Right cardiac atrium (tissue), 5 donors: ENCODE measurements around the gene SAMD4B. TPM values are rescaled to one million over a fixed set of nuclear protein-coding genes. Genes with fewer than 3 reads are reported as not detected.
A peak's percentile ranks its signal among the peaks of the same experiment; 100 is the strongest.

Source experiments
- ATAC-seq, 2 donors: fragments of 200-7000 bp; cut with Tn5 transposase; one replicate each; pipeline versions ENCODE4 v1.8.0 to v1.9.1; 2020; ENCODE audit warnings: moderate library complexity in 2 of 2, mild to moderate bottlenecking in 1 of 2
- DNase-seq, 3 donors: peaks; one replicate each; pipeline ENCODE4 v3.0.0-alpha.2; 2020
- H3K27ac ChIP-seq: one replicate; pipeline ENCODE4 v1.5.1; 2013; ENCODE audit warnings: mild to moderate bottlenecking, low read length, control low read depth, moderate library complexity
- H3K27me3 ChIP-seq: one replicate; pipeline ENCODE4 v1.6.1; 2013; ENCODE audit not compliant: control insufficient read depth, insufficient read depth
- H3K4me1 ChIP-seq: one replicate; pipeline ENCODE4 v1.6.1; 2013; ENCODE audit warnings: low read length; ENCODE audit not compliant: control insufficient read depth, insufficient read depth
- H3K4me3 ChIP-seq: one replicate; pipeline ENCODE4 v1.5.1; 2013; ENCODE audit warnings: low read length, control low read depth
- H3K9me3 ChIP-seq: one replicate; pipeline ENCODE4 v1.6.1; 2013; ENCODE audit warnings: low read length; ENCODE audit not compliant: control insufficient read depth
- WGBS: extraction: QIAGEN DNeasy Blood & Tissue Kit; methylation state at CpG from one replicate; pipeline ENCODE4 v1.1.7; 2013; 5-methylcytosine and 5-hydroxymethylcytosine counted together
- intact Hi-C, 4 donors: fragments of 100-400 bp; cut with DNase I; formaldehyde crosslinking; loops; one replicate each; pipeline versions ENCODE4 v1.11.0 to v1.14.0; 2022 to 2023
- polyA plus RNA-seq: library from polyadenylated mRNA; stranded (reverse); fragments of 200-250 nt; gene quantifications from one replicate; pipeline ENCODE4 v1.2.3, GENCODE V29; 2013
- total RNA-seq, 4 donors: library from RNA; stranded (reverse); fragmentation: NEBNext Ultra II Directional; extraction: Animal tissue kit (Norgen Biotek cat#: 25700); gene quantifications; one replicate each; pipeline ENCODE4 v1.2.1, GENCODE V29; 2021
- donor health status: healthy with polysubstance abuse.
- donor health status: DM: no; HTN: yes; CAD: no.
- donor health status: DM: no; HTN: no; CAD: no.
- donor health status: DM: no; HTN: yes; CAD: no; lungs with severe emphysema.
- donor health status: DM: yes; HTN: yes; CAD: no.

The SAMD4B gene
- total and polyA plus RNA-seq, 5 donors: 43.2 to 85.3 (median 59.0) TPM

- ATAC-seq: no peak
- no peaks in the 10 kb centered on the region for H3K9me3 ChIP-seq
- H3K4me1 ChIP-seq: no peaks in the 10 kb centered on the region
- WGBS: 96% methylated on average over 64 of the region's 64 CpGs
- no peak overlapping the region for H3K4me3 ChIP-seq
- no peaks in the 10 kb centered on the region for H3K27me3 ChIP-seq
- H3K27ac ChIP-seq: no peak overlapping the region
- intact Hi-C loops: no loop called here
- DNase-seq: no peak
Observed at GRCh38 chr19:39314016-39314728, 28.0 kb upstream of the SAMD4B start.

DNA sequence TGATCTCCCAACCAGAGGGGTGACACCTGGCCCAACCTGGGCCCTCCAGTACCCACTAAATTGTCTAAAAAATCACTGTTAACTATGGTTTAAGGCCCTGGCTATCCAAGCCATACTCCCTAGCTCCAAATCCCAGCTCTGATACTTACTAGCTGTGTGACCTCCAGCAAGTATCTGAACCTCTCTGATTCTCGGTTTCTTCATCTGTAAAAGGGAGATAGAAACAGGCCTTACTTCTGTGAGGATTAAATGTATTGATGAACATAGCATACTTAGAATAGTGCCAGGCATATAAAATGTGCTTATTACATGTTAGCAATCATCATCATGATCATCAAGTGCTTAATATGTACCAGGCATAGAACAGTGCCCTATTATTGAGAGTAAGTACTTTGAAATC, 26.3 kb upstream of the SAMD4B start:
- Histone ChIP-seq H3K9me3 (no peaks in the 10 kb centered on the region), H3K27me3 (no peaks in the 10 kb centered on the region), H3K27ac (no peak overlapping the region), H3K4me1 (no peaks in the 10 kb centered on the region), H3K4me3 (no peak overlapping the region)
- no peak for ATAC-seq
- no peak for DNase-seq
- WGBS: 94% methylated on average over 1 of the region's 1 CpG
- intact Hi-C loops: no loop called here

- Histone ChIP-seq H3K4me1 (no peaks in the 10 kb centered on the region), H3K9me3 (no peaks in the 10 kb centered on the region), H3K27ac (no peak overlapping the region), H3K27me3 (no peaks in the 10 kb centered on the region), H3K4me3 (no peak overlapping the region)
- intact Hi-C loops: no loop called here
- no peak for DNase-seq
- WGBS: 93% methylated on average over 12 of the region's 12 CpGs
- ATAC-seq: no peak
Observed at GRCh38 chr19:39316627-39317321, 25.4 kb upstream of the SAMD4B start.

DNA sequence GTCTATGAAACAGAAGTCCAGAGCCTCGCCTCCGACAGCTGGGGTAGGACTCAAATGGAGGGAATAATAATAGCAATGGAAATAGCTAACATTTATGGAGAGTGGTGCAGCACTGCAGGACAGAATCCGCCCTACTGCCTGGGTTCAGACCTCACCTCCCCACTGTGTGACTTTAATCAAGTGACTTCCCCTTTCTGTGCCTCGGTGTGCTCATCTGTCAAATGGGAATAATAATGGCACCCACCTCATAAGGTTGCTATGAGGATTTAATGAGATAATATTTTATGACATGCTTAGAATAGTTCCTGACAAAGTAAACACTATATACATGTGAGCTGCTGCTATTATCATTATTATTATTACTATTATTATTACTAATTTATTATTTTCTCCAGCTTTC, 24.7 kb upstream of the SAMD4B start:
- Histone ChIP-seq H3K27me3 (no peaks in the 10 kb centered on the region), H3K4me1 (no peaks in the 10 kb centered on the region), H3K27ac (no peak overlapping the region), H3K9me3 (no peaks in the 10 kb centered on the region), H3K4me3 (no peak overlapping the region)
- intact Hi-C loops: no loop called here
- ATAC-seq: no peak
- DNase-seq: no peak
- 93% methylated on average over 4 of the region's 4 CpGs for WGBS

GRCh38 chr19:39318071-39318470, 24.1 kb upstream of the SAMD4B start:
- no peak for DNase-seq
- Histone ChIP-seq H3K27me3 (no peaks in the 10 kb centered on the region), H3K4me1 (no peaks in the 10 kb centered on the region), H3K4me3 (no peak overlapping the region), H3K9me3 (no peaks in the 10 kb centered on the region), H3K27ac (no peak overlapping the region)
- intact Hi-C loops: no loop called here
- no peak for ATAC-seq
- 92% methylated on average over 5 of the region's 5 CpGs for WGBS

- intact Hi-C loops: no loop called here
- no peak overlapping the region for H3K27ac ChIP-seq
- 89% methylated on average over 4 of the region's 4 CpGs for WGBS
- DNase-seq (peak in 1 of 3 donors; percentile 18), ATAC-seq (no peak)
- no peaks in the 10 kb centered on the region for H3K27me3 ChIP-seq
- no peak overlapping the region for H3K4me3 ChIP-seq
- H3K9me3 ChIP-seq: no peaks in the 10 kb centered on the region
- H3K4me1 ChIP-seq: no peaks in the 10 kb centered on the region
Observed at GRCh38 chr19:39318690-39319089, 23.5 kb upstream of the SAMD4B start.

DNA sequence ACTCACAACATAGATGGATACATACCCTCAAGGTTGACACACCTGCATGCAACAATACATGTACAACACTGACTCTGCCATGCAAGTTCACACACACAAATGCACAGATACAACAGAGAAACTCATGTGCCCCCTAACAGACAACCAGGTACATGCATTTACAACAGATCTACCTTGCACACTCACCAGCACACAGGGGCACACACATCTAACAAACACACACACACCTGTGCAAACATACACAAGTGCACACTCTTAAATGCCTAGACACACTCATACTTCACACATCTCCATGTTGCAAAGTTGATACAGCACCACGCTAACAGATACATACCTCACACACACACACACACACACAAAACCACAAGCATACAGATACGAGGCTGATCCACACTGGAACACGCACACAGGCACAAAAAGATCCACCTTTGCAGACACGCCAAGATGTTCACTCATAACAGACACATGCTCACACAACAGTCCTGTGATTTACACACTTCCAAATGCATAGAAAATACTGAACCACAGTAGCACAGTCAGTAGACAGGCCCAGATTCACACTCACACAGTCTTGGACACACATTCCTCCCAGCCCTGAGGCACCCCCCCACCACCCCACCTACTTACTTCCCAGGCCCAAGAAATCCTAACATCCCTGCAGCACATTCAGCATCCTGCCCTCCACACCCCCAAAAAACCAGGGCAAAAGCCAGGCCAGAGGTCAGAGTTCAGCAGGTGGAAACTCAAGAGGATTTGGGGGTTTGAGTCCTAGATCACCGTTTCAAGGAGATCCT, 22.9 kb upstream of the SAMD4B start:
- 84% methylated on average over 5 of the region's 5 CpGs for WGBS
- DNase-seq (peak in 1 of 3 donors; percentile 26), ATAC-seq (no peak)
- intact Hi-C loops: no loop called here
- Histone ChIP-seq H3K9me3 (no peaks in the 10 kb centered on the region), H3K27me3 (no peaks in the 10 kb centered on the region), H3K4me1 (no peaks in the 10 kb centered on the region), H3K4me3 (no peak overlapping the region), H3K27ac (no peak overlapping the region)

DNA sequence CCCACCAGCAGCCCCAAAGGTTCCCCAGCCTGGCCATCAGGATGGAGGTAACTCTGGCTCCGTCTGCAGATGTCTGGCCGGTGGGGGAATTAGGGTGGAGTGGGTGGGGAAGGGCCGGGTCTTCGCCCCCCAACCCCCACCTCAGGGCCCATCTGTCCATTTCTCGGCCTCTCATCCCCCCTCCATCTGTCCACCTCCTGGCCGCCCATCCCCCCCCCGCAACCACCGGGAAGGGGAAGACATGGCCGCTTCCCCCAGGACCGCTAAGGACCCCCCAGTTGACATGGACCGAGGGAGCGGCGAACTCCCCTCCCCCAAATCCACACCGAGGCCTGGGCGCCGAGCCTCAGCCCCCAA, 22.4 kb upstream of the SAMD4B start:
- intact Hi-C loops: loop anchor here in 2 of 4 donors (5.0 to 10.0 kb wide), 2 partner anchors 125 to 198 kb away; partner anchors contain the start of gene NCCRP1 (in 1 of the 2)
- H3K9me3 ChIP-seq: no peaks in the 10 kb centered on the region
- peak overlapping the region; percentile 80 for H3K4me3 ChIP-seq
- ATAC-seq (peak in 1 of 2 donors; percentile 5), DNase-seq (no peak)
- H3K27ac ChIP-seq: no peak overlapping the region
- H3K27me3 ChIP-seq: no peaks in the 10 kb centered on the region
- WGBS: 25% methylated on average over 16 of the region's 16 CpGs
- no peaks in the 10 kb centered on the region for H3K4me1 ChIP-seq

DNA sequence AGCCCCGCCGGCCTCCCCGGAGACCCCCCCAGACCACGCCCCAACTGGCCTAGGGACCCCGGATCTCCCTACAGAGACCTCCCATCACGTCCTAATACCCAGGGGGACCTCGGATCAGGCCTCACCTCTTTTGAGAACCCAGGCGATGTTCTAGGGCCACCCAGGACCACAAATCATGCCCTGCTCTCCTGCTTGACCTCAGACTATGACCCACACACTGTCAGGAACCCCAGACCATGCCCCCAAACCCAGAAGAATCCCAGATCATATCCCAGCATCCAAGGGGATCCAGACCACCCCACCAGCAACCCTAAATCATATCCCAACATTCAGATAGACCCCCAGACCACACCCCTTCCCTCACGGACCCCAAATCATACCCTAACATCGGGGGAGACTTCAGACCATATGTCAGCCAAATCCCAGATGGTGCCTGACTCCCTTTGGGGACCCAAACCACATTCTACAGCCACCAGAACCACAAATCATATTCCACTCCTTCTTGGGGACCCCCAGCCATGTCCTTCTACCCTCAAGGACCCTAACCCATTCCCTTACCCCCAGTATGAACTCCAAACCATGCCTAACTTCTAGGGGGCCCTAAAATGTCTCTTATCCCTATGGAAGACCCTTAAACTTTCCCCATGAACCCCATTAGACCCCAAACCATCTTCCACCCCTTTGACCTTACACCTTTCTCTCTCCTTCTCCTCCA, 20.9 kb upstream of the SAMD4B start:
- 19% methylated on average over 10 of the region's 10 CpGs for WGBS
- no peak overlapping the region for H3K27ac ChIP-seq
- H3K27me3 ChIP-seq: no peaks in the 10 kb centered on the region
- H3K4me1 ChIP-seq: no peaks in the 10 kb centered on the region
- H3K4me3 ChIP-seq: peak overlapping the region; percentile 80
- ATAC-seq (no peak), DNase-seq (no peak)
- intact Hi-C loops: loop anchor here in 2 of 4 donors (5.0 to 10.0 kb wide), 2 partner anchors 126 to 199 kb away; partner anchors contain the start of gene NCCRP1 (in 1 of the 2)
- no peaks in the 10 kb centered on the region for H3K9me3 ChIP-seq

DNA sequence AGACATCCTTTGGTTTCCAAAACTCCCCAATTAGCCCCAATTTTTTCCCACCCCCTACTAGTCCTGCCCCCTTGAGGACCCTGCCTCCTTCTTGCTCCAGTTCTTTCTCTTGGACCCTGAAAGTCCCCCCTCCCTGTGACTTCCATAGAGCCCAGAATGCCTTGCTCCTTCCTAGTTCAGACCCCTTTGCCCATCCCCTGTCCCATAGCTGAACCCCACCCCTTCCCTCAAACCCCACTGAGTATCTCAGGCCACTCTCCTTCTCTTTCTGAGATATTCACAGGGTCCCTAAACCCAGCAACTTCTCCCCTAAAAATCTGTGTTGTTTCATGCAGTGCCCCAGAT, 20.4 kb upstream of the SAMD4B start:
- intact Hi-C loops: loop anchor here in 2 of 4 donors (5.0 to 10.0 kb wide), 2 partner anchors 127 to 200 kb away; partner anchors contain the start of gene NCCRP1 (in 1 of the 2)
- Histone ChIP-seq H3K4me3 (no peak overlapping the region), H3K4me1 (no peaks in the 10 kb centered on the region), H3K27me3 (no peaks in the 10 kb centered on the region), H3K9me3 (no peaks in the 10 kb centered on the region), H3K27ac (no peak overlapping the region)
- DNase-seq (no peak), ATAC-seq (no peak)
